Ammon's horn (tissue), 1 donor: ENCODE measurements around the gene ARMC9.

Experiments
- DNase-seq: peaks from one replicate; pipeline ENCODE4 v3.0.0-alpha.2; 2016; ENCODE audit warnings: low spot score

The ARMC9 gene

GRCh38 chr2:231318436-231318835 is 120.0 kb downstream of the ARMC9 start:
- no peak for DNase-seq

- no peak for DNase-seq
These were observed 120.5 kb downstream of the ARMC9 start for GRCh38 chr2:231318954-231319353.

GRCh38 chr2:231319867-231320266 is 121.4 kb downstream of the ARMC9 start:
- no peak for DNase-seq

- peak; percentile 46 for DNase-seq
These were observed 122.6 kb downstream of the ARMC9 start for GRCh38 chr2:231321021-231321420.

GRCh38 chr2:231321556-231322334 is 123.3 kb downstream of the ARMC9 start:
- DNase-seq = peak; percentile 66

- peak; percentile 42 for DNase-seq
These were observed 124.9 kb downstream of the ARMC9 start for GRCh38 chr2:231323316-231323715.

- no peak for DNase-seq
These were observed 127.4 kb downstream of the ARMC9 start for GRCh38 chr2:231325826-231326225.

GRCh38 chr2:231326404-231326803 is 128.0 kb downstream of the ARMC9 start:
- DNase-seq = no peak

- no peak for DNase-seq
These were observed 131.9 kb downstream of the ARMC9 start for GRCh38 chr2:231330311-231330710.

- no peak for DNase-seq
These were observed 133.1 kb downstream of the ARMC9 start for GRCh38 chr2:231331533-231331932.

GRCh38 chr2:231332388-231332787 is 134.0 kb downstream of the ARMC9 start:
- no peak for DNase-seq

GRCh38 chr2:231332872-231333500 is 134.6 kb downstream of the ARMC9 start:
- DNase-seq = no peak

- no peak for DNase-seq
These were observed 135.9 kb downstream of the ARMC9 start for GRCh38 chr2:231334179-231334930.

- DNase-seq = no peak
These were observed 136.6 kb downstream of the ARMC9 start for GRCh38 chr2:231334981-231335380.

- DNase-seq = no peak
These were observed 137.2 kb downstream of the ARMC9 start for GRCh38 chr2:231335591-231335990.

- no peak for DNase-seq
These were observed 137.8 kb downstream of the ARMC9 start for GRCh38 chr2:231336236-231336635.

- DNase-seq = no peak
These were observed 138.3 kb downstream of the ARMC9 start for GRCh38 chr2:231336700-231337099.

- no peak for DNase-seq
These were observed 139.7 kb downstream of the ARMC9 start for GRCh38 chr2:231337807-231338759.

GRCh38 chr2:231339316-231339715 is 140.9 kb downstream of the ARMC9 start:
- DNase-seq = no peak

GRCh38 chr2:231341100-231341499 is 142.7 kb downstream of the ARMC9 start:
- DNase-seq = no peak

- peak; percentile 50 for DNase-seq
These were observed 143.8 kb downstream of the ARMC9 start for GRCh38 chr2:231342061-231342711.
